SK-N-SH treated with all-trans-retinoic acid at 6 μM for 48 hours (cell line): ENCODE results near the gene DCT.

Source experiments
- ATAC-seq: fragments of 200-7000 bp; cut with Tn5 transposase; 3 replicates; pipeline ENCODE4 v1.9.1; 2020; ENCODE audit warnings: mild to moderate bottlenecking, moderate library complexity
- ARNTL ChIP-seq: fragments of 450-650 bp; formaldehyde crosslinking; IDR thresholded peaks from 2 replicates; pipeline ENCODE4 v1.5.0; 2020; ENCODE audit warnings: low read depth, mild to moderate bottlenecking, moderate library complexity, borderline replicate concordance
- CSDC2 ChIP-seq: fragments of 250-450 bp; sonication (Bioruptor Pico); IDR thresholded peaks from 2 replicates; pipeline ENCODE4 v1.5.0; 2020; ENCODE audit warnings: mild to moderate bottlenecking, moderate library complexity
- CSRNP3 ChIP-seq: fragments of 250-450 bp; sonication (Bioruptor Pico); IDR thresholded peaks from 2 replicates; pipeline ENCODE4 v1.5.1; 2021; ENCODE audit warnings: mild to moderate bottlenecking, moderate library complexity
- ESRRG ChIP-seq: fragments of 250-450 bp; sonication (Bioruptor Pico); IDR thresholded peaks from 2 replicates; pipeline ENCODE4 v1.6.1; 2021; ENCODE audit warnings: mild to moderate bottlenecking
- GLIS3 ChIP-seq: fragments of 250-450 bp; sonication (Bioruptor Pico); IDR thresholded peaks from 2 replicates; pipeline ENCODE4 v1.5.0; 2020; ENCODE audit warnings: mild to moderate bottlenecking, moderate library complexity
- ISL1 ChIP-seq: fragments of 250-450 bp; sonication (Bioruptor Pico); IDR thresholded peaks from 2 replicates; pipeline ENCODE4 v2.1.2; 2022; ENCODE audit warnings: mild to moderate bottlenecking, moderate library complexity
- OSR1 ChIP-seq: fragments of 250-450 bp; sonication (Bioruptor Pico); IDR thresholded peaks from 2 replicates; pipeline ENCODE4 v1.8.0; 2022; ENCODE audit warnings: moderate library complexity, mild to moderate bottlenecking, inconsistent platforms
- PATZ1 ChIP-seq: fragments of 250-450 bp; sonication (Bioruptor Pico); IDR thresholded peaks from 2 replicates; pipeline ENCODE4 v1.8.0; 2020; ENCODE audit warnings: mild to moderate bottlenecking, moderate library complexity, borderline replicate concordance
- POU6F1 ChIP-seq: fragments of 250-450 bp; sonication (Bioruptor Pico); IDR thresholded peaks from 2 replicates; pipeline ENCODE4 v1.8.0; 2021; ENCODE audit warnings: low read depth, mild to moderate bottlenecking, moderate library complexity, borderline replicate concordance
- PPARA ChIP-seq: fragments of 250-450 bp; sonication (Bioruptor Pico); IDR thresholded peaks from 2 replicates; pipeline ENCODE4 v1.5.0; 2020; ENCODE audit warnings: mild to moderate bottlenecking, borderline replicate concordance
- RARB ChIP-seq: fragments of 250-450 bp; sonication (Bioruptor Pico); IDR thresholded peaks from 2 replicates; pipeline ENCODE4 v1.8.0; 2021; ENCODE audit warnings: mild to moderate bottlenecking, moderate library complexity
- SNAI2 ChIP-seq: fragments of 250-450 bp; sonication (Bioruptor Pico); IDR thresholded peaks from 2 replicates; pipeline ENCODE4 v1.5.0; 2020; ENCODE audit warnings: mild to moderate bottlenecking, moderate library complexity
- TCF4 ChIP-seq: fragments of 250-450 bp; sonication (Bioruptor Pico); IDR thresholded peaks from 2 replicates; pipeline ENCODE4 v1.8.0; 2021; ENCODE audit warnings: mild to moderate bottlenecking, moderate library complexity, borderline replicate concordance
- TOX ChIP-seq: fragments of 250-450 bp; sonication (Bioruptor Pico); IDR thresholded peaks from 2 replicates; pipeline ENCODE4 v1.8.0; 2021; ENCODE audit warnings: mild to moderate bottlenecking, moderate library complexity, borderline replicate concordance
- TSHZ2 ChIP-seq: fragments of 250-450 bp; sonication (Bioruptor Pico); IDR thresholded peaks from 2 replicates; pipeline ENCODE4 v1.5.0; 2020; ENCODE audit warnings: mild to moderate bottlenecking, moderate library complexity
- ZC3H10 ChIP-seq: fragments of 250-450 bp; sonication (Bioruptor Pico); IDR thresholded peaks from 2 replicates; pipeline ENCODE4 v1.5.1; 2021; ENCODE audit warnings: mild to moderate bottlenecking, moderate library complexity
- ZFP3 ChIP-seq: fragments of 250-450 bp; sonication (Bioruptor Pico); IDR thresholded peaks from 2 replicates; pipeline ENCODE4 v1.5.0; 2020; ENCODE audit warnings: mild to moderate bottlenecking, moderate library complexity
- ZNF565 ChIP-seq: fragments of 450-650 bp; formaldehyde crosslinking; conservative IDR thresholded peaks from 2 replicates; pipeline ENCODE4 v1.5.0; 2020; ENCODE audit warnings: low read depth, mild to moderate bottlenecking, moderate library complexity
- ZNF70 ChIP-seq: fragments of 450-650 bp; formaldehyde crosslinking; IDR thresholded peaks from 2 replicates; pipeline ENCODE4 v1.5.0; 2020; ENCODE audit warnings: mild to moderate bottlenecking, moderate library complexity
- ZNF8 ChIP-seq: fragments of 450-650 bp; formaldehyde crosslinking; IDR thresholded peaks from 2 replicates; pipeline ENCODE4 v1.5.0; 2020; ENCODE audit warnings: mild to moderate bottlenecking, moderate library complexity

DCT gene

GRCh38 chr13:94400874-94401273 lies 78.6 kb downstream of the DCT start:
- no peak for ATAC-seq
- no peak for TF ChIP-seq ZC3H10 (CRISPR knock-in tag)
- TF ChIP-seq ESRRG: no peak
- TF ChIP-seq OSR1 (CRISPR knock-in tag): no peak
- TF ChIP-seq ZFP3 (CRISPR knock-in tag): no peak
- TF ChIP-seq ZNF8: no peak
- TF ChIP-seq TOX (CRISPR knock-in tag): no peak
- TF ChIP-seq ISL1: no peak
- no peak for TF ChIP-seq SNAI2
- TF ChIP-seq POU6F1: no peak
- no peak for TF ChIP-seq ZNF70 (CRISPR knock-in tag)
- TF ChIP-seq TCF4 (CRISPR knock-in tag): no peak
- no peak for TF ChIP-seq TSHZ2 (CRISPR knock-in tag)
- no peak for TF ChIP-seq CSDC2 (CRISPR knock-in tag)
- no peak for TF ChIP-seq ARNTL
- no peak for TF ChIP-seq ZNF565 (CRISPR knock-in tag)
- no peak for TF ChIP-seq GLIS3 (CRISPR knock-in tag)
- TF ChIP-seq, all 23 proteins: peak for 0

- ATAC-seq: no peak
- TF ChIP-seq RARB (CRISPR knock-in tag) (no peak), PATZ1 (no peak), OSR1 (CRISPR knock-in tag) (no peak), TSHZ2 (CRISPR knock-in tag) (no peak), ISL1 (no peak), ZC3H10 (CRISPR knock-in tag) (no peak), GLIS3 (CRISPR knock-in tag) (no peak), SNAI2 (no peak), POU6F1 (no peak), ZNF70 (CRISPR knock-in tag) (no peak), ESRRG (no peak), ZFP3 (CRISPR knock-in tag) (no peak), ZNF565 (CRISPR knock-in tag) (no peak), CSDC2 (CRISPR knock-in tag) (no peak), PPARA (CRISPR knock-in tag) (no peak), TOX (CRISPR knock-in tag) (no peak), ARNTL (no peak), CSRNP3 (CRISPR knock-in tag) (no peak)
These were observed 79.7 kb downstream of the DCT start for GRCh38 chr13:94399812-94400211.
